ENCODE measurements around the gene UBA6.

DNA sequence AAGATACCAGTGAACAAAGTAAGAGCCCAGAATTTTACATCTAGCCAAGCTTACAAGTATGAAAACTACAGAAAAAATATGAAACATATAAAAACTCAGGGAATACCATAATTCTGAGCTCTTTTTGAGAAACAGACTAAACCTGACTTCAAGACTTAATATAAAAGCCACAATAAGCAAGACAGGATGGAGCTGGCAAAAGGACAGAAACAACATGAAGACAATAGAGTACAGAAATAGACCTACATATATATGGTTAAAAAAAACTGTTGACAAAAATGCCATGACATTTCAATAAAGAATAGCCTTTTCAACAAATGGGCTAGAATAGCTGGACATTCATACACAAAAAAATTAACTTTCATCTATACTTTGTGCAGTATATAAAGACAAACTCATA lies 49.4 kb downstream of the UBA6 start:
- TF ChIP-seq CTCF (IDR thresholded peaks at IDR 0.05) (no peak), POLR2AphosphoS5 (IDR thresholded peaks at IDR 0.05) (no peak), POLR2A (IDR thresholded peaks at IDR 0.05) (no peak)
